GM19397 (cell line): ENCODE results near the gene IFT25.

Experiments
- ATAC-seq: cut with Tn5 transposase; IDR thresholded peaks from one replicate; pipeline ENCODE4 v1.9.1; 2021; ENCODE audit warnings: mild to moderate bottlenecking, moderate library complexity; ENCODE audit not compliant: unreplicated experiment

IFT25 gene

DNA sequence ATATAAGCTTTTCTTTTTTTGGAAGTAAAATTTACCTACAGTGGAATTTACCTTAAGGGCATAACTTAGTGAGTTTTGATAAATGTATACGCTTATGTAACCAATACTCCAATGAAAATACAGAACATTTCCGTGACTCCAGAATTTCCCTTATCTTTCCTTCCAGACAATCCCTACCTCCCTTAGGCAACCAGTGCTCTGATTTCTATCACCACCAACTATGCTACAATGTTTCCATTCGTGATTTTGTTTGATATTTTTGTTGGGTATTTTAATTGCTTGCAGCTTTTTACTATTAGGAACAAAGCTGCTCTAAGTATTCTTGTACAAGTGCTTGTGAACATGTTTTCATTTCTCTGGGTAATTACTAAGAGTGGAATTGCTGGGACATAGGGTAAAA lies 14.6 kb downstream of the IFT25 start:
- no peak for ATAC-seq

DNA sequence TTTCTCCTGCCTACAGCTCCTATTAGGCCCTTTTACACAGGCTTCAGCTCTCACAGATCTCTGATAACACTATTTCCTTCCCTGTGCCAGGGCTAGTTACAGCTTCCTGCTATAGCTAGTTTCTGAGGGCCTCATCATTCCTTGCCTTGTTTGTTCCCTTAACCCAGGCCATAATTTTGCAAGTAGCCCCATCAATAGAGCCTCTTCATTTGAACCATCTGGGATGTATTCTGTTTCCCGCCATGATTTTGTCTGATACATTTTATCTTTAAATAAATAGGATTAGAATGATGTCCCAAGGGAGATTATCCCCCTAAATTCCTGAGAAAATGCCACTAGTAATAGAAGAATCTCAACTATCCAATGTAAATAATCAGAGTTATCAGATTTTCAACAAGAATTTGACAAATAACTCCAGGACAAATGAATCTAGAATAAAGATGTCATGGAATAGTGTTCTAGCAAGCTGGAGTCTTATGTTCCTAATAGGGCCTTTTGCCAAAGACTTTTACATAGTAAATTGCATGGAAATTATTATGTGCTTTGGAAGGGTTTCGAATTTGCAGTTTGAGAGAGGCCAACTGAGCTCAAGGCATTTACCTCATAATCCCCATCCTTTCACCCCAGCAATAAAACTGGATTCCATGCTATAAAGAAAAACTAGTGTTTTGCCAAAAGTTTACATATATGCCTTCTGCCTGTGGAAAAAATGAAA lies 16.1 kb downstream of the IFT25 start:
- ATAC-seq = no peak

DNA sequence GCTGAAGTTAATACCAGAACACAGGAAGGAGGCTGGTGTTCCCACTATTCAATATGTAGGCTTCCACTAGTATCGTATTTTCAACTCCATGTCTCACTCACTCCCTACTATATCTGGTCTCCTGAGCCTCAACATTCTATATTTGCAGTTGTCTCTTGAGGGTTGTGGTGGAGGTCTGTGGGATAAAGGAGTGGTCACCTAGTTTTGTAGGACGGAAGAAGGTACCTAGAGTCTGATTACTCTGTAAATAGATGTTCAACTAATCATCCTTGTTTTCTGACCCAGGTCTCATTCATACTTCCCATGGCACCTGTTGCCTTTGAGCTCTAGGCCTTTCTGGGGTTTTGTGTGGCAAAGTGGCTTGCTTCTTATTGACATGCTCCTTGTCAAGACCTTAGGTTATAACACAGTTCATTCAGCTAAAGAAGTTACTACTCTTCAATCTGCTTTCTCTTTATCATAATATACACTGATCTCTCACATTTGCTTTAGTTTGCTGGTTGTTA lies 18.1 kb downstream of the IFT25 start:
- no peak for ATAC-seq

DNA sequence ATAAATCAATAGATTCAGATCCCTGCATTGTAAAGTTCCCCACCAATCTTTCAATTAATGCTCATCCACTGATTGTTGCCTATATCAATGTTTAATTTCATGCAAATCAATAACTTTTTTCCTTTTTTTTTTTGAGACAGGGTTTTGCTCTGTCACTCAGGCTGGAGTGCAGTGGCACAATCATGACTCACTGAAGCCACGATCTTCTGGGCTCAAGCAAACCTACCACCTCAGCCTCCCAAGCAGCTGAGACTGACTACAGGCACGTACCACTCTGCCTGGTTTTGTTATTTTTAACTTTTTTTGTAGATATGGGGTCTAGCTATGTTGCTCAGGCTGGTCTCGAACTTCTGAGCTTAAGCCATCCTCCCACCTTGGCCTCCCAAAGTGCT lies 25.8 kb downstream of the IFT25 start:
- ATAC-seq = no peak

DNA sequence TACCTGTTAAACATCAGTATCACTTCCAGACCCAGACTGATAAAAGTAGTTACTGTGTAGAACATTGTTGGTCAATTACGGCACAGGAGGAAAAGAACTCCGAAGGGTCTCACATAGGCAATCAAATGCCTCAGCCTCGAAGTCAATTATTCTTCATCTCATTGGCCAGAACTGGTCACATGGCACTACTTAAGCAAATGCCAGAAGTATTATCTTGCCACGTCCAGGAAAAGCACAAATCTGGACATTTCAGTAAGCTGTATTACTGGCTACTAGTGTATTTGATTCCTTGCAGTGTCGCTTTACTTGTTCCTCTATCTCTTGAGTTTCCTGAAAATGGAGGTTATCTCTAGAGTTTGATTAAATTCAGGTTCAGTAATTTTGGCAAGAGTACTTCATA lies 27.2 kb downstream of the IFT25 start:
- ATAC-seq = no peak

DNA sequence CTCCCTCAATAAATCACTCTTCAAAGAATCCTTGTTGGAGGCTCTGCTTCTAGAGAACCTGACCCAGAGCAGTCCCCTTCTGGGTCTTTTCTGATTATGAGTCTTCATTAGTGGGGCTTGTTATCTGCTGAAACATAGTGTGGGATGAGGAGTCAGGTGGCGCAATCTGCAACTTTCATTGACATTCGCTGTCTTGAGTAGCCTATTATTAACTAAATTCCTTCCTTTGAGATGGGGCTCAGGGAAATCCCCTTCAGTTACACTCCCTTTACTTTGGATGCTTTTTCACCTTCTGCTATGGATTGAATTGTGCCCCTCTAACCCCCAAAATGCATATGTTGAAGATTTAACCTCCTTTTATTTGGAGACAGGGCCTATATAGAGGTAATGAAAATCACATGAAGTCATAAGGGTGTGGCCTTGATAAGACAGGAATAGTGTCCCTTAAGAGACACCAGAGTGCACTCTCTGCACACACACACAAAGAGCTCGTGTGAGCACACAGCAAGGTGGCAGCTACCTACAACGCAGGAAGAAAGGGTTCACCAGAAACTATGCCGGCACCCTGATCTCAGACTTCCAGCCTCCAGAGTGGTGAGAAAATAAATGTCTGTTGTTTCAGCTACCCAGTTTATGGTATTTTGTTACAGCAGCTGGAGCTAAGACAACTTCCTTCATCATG lies 32.0 kb downstream of the IFT25 start:
- no peak for ATAC-seq

DNA sequence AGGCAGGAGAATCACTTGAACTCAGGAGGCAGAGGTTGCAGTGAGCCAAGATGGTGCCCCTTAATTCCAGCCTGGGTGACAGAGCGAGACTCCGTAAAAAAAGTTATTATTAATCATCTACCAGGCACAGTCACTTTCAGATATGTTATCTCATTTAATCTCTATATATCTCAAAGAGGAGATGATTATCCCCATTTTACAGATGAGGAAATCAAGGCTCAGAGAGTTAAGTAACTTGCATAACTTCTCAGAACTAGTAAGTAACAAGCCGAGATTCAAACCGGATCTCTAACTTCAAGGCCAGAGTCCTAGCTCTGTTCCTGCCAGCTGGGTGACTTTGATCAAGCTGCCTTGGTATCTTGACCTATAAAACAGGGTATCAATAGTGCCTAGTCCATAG lies 34.1 kb downstream of the IFT25 start:
- no peak for ATAC-seq

DNA sequence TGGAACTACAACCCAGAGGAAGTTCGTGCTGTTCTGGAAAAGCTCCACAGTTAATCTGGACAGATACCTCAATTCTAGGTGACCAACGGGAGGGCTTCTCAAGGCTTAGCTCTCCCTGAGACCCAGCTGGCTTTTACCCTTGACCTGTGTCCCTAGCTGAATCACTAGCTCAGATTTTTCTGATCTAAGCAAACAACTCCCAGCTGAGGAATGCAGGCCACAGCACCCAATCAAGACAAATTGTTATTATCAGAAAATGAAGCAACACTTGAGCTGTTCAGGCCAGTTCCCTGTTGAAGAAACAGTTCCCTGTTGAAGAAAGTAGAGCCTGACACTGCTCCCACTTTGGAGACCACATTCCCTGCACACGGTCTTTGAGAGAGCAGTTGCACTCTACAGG lies 35.6 kb downstream of the IFT25 start:
- no peak for ATAC-seq

DNA sequence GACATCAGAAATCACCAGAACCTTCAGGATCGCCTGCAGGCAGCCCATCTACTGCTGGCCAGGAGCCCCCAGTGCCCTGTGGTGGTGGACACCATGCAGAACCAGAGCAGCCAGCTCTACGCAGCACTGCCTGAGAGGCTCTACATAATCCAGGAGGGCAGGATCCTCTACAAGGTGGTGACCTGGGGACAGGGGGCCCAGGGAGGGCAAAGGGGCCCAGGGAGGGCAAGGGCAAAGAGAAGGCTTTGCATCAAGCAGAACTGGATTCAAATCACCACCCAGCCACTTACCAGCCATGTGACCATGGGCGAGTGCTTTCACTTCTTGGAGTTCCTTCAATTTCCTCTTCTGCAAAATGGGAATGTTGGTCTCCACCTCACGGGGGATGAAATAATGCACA lies 39.4 kb downstream of the IFT25 start:
- ATAC-seq = no peak

DNA sequence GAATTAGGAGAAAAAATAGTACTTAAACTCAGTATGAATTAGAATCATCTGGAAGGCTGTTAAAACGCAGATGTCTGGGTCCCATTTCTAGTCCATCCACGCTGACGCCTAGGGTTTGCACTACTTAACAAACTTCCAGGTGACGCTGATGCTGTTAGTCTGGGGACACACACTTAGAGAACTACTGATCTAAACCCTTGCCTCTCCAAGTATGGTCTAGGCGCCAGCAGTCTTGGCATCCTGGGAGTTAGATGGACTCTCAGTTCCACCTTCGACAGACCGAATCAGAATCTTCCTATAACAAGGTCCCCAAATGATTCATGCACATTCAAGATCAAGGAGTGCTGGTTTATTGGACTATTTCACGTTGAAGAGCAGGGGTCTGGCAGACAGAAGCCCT lies 40.0 kb downstream of the IFT25 start:
- ATAC-seq = no peak

DNA sequence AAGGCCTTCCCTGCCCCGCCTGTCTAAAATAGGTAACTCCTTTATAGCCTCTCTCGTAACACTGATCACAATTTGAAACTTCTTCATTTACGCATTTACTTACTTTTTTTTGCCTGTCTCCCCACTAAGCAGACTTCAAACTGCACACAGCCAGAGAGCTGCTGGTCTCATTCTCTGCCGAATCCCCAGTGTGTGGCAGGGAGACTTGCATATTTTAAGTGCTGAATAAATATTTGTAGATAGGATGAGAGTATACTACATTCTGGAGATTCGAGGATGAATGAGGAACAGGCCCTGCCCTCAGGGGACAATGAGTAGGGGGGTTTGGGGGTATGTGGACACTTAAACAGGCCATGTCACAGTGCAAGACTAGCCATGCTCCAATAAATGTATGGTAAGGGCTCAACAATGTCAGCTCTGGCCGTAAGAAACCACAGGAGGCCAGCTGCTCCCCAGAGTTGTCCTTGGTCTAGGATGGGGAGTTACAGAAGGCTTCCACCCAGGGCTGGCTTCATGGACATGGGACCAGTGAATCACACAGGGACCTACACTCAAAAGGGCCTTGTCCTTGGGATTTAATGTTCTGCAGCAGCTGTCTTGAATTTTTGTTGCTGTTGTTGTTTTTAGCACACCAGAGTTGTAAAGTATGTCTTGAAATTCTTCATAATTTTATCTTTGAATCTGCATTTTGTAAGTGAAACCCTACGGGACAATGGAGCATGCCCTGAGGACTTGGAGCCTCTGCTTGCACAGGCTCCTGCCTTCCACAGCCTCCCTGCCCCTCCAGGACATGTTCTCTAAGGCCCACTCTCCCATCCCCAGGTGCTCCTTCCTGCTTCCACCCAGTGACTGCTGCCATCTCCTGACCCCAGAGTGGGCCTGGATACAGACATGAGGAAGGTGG lies 43.0 kb downstream of the IFT25 start:
- no peak for ATAC-seq

DNA sequence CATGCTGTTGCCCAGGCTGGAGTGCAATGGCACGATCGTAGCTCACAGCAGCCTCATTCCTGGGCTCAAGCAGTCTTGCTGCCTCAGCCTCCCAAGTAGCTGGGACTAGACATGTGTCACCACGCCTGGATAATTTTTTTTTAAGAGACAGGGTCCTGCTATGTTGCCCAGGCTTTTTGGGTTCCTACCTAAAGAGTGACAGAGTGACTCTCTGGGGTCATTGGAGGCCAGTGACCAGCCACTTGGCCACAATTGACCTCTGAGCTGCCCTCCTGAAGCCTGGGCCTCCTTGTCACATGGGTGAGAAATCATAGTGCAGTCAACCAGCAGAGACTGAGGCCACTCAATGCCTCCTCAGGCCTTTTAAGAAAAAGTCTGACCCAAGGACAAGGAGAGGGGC lies 45.8 kb downstream of the IFT25 start:
- no peak for ATAC-seq

DNA sequence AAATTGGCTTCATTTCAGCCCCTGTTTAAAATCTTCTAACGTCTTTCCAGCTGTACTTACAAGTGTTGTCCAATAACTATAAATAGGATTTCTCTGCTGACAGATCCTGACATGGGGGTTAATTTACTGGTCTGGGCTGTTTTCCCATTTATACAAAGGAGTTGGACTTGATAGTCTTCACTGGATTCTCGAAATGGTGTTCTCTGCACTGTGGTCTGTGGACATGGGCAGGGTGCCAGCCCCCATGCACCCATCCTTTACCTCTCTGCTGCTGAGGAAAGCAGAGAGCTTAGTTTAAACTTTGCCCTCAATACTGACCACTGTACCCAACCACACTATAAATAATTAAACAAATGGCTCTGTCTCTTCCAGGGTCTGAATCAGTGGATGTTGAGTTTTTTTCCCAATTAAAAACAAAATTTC lies 46.3 kb downstream of the IFT25 start:
- no peak for ATAC-seq

DNA sequence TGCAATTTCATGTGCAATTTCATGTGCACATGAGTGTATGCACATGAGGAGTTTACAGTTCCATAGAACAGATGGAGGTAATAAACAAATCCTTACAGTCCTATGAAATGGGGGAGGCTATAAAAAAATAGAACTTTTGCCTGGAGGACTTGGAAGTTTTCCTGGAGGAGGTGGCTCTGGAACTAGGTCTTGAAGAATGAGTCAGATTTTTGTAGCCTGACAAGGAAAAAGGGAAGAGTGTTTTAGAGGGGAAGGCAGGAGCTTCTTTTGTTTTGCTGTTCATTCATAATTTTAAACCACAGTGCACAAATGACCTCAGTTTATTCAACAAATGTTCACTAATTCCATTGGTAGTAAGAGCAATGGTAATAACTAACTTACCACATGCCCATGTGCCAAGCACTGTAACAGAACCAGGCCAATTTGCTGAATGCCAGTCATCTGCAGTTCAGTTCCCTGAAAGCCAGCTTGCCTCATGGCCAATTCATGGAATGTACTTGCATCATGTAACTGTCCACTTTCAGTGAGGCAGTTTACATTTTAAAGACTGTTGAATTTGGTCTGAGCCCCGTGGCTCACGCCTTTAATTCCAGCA lies 48.8 kb downstream of the IFT25 start:
- ATAC-seq = no peak

DNA sequence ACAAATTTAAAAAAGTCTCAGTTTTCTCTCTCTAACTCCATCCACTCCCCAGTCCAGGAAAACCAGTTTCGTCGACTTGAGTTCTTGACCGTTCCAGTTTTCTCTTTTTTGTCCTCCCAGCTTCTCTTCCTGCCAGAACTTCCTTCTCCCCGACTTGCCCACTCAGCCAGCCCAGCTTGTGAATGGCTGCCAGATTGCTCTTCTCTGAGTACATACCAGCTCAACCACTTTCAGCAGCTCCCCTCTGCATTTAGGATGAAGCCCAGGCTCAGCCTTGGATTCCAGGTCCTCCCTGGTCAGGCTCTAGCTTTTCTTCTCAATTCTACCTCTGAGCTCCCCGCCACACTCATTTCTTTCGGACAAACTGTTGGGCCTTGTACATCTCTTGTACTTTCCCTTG lies 50.1 kb downstream of the IFT25 start:
- ATAC-seq = no peak

DNA sequence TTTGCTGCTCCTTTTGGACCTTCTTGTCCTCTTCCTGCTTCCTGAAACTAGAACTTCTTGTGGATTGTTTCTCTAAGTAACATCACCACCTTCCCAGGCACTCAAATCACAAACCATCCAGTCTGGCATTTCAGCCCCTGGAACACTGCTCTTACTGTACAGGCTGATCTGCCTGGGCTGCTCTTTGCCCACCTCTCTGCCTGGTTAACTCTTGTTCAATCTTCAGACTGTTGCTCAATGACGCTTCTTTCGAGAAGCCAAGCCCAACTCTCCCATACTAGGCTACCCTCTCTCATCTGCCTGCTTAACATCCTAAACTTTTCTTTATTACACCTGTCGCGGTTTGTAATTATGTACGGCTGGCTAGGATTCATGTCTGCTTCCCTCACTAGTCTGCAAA lies 50.9 kb downstream of the IFT25 start:
- no peak for ATAC-seq

DNA sequence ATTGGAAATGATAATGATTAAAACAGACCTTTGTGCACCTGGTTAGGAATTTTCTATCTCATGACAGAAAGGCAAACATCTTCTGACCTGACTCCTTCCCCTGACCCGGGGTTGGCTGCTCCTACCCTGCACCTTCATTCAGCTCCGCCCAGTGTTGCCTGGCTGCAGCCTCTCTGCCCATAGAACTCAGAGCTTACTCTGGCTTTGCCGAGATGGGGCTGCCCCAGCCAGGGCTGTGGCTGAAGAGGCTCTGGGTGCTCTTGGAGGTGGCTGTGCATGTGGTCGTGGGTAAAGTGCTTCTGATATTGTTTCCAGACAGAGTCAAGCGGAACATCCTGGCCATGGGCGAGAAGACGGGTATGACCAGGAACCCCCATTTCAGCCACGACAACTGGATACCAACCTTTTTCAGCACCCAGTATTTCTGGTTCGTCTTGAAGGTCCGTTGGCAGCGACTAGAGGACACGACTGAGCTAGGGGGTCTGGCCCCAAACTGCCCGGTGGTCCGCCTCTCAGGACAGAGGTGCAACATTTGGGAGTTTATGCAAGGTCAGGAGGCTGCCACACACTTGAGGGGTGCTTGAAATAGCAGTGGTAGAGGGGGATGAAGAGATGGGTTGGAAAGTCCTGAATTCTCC lies 51.4 kb downstream of the IFT25 start, which contains the start of gene DIO1:
DIO1 (plus strand) TSS at position 189 of the 638 bp plus-strand sequence; CDS start at position 213, 24 bp downstream.
- no peak for ATAC-seq

DNA sequence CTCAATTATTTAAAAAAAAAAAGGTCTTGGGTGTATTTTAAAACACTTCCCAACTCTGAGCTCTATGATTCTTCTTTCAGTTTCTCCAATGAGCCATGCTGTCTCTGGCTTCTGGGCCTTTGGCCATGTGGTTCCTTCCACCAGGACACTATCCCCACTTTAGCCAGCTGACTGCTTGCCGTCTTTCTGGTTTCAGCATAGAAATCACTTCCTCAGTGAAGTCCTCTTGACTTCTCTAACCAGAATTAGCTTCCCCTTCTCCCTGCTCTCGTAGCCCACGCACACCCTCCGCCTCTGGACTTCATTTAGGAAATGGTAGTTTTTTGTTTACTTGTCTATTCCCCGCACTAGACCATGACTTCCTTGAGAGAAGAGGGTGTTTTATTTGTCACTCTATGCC lies 52.6 kb downstream of the IFT25 start:
- no peak for ATAC-seq

DNA sequence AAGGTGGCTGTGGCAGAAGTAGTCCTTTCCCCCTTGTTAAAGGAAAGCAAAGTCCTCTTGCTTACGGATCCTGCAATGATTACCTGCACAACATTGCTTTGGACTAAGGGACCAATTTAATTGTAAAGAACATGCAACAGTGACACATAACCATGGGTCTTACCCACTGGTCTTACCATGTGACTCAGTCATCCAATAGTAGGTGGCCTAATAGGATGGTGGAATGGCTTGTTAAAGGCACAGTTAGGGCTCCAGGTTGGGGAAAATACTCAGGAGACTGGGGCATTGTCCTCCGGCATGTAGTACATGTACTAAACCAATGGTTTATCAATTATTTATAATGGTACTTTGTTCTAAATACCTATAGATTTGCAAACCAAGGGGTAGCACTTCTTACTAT lies 53.8 kb downstream of the IFT25 start:
- ATAC-seq = no peak

DNA sequence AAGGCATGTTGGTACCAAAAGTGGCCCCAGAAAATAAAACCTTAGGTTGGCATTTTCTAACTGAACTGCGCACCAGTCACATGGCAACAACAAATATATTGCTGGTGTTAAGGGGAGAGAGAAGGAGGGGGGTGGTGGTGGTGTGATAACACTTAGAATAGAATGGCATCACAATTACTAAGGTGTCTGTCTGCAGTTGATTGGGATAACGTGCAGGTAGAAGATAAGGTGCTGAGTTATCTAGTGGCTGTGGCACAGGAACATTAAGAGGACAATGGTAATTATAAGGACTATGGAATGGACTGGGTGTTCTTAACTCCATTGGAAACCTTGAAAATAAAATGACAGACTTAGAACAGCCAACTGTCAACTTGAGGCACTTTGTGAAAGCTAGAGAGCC lies 54.5 kb downstream of the IFT25 start:
- ATAC-seq = no peak

DNA sequence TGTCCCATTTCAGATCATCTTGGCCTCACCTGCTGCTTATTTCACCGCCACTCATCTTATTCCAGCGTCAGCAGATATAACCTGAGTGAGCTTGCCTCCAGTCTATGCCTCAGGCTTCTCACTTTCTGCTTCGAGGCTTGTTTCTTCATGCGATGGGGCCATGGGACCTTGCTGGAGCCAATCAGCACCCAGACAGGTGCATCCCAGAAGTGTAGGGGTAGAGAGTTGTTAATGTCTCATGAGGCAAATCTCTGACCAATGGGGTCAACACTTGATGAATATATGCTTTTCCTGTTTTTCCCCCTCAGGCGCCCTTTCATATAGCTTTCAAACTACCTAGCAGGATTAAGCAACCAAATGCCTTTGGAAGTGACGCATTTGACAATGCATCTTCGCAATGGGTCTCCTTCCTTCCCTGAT lies 55.0 kb downstream of the IFT25 start:
- ATAC-seq = no peak
